Cerebellar cortex (tissue), 1 donor: ENCODE measurements around the gene EXT2.

Experiments used
- DNase-seq: peaks from one replicate; pipeline ENCODE4 v3.0.0-alpha.2; 2015; ENCODE audit warnings: low spot score

EXT2 gene

GRCh38 chr11:44243086-44243485 is 147.6 kb downstream of the EXT2 start:
- no peak for DNase-seq

GRCh38 chr11:44243595-44244343 is 148.3 kb downstream of the EXT2 start:
- peak; percentile 63 for DNase-seq

DNA sequence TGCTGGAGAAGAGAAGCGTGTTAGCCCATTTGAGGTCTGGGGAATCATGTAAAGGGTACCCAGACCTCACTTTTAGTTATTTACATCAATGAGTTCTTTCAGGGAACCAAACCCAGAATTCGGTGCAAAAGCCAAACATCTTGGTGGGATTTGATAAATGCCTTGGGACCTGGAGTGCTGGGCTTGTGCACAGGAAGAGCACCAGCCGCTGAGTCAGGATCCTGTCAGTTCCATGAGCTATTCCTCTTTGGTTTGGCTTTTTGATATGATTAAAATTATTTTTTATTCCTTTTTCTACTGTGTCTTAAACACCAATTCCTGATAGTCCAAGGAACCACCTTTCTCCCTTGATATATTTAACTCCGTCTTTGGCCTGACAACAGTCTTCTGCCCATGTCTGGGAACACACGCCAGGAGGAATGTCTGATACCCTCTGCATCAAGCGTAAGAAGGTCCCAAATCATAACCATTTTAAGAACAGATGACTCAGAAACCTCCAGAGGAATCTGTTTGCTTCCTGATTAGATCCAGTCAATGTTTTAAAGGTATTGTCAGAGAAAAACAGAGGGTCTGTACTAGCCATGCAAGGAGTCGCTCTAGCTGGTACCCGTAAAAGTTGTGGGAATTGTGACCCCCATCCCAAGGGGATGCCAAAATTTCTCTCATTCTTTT is 149.3 kb downstream of the EXT2 start:
- DNase-seq = no peak

DNA sequence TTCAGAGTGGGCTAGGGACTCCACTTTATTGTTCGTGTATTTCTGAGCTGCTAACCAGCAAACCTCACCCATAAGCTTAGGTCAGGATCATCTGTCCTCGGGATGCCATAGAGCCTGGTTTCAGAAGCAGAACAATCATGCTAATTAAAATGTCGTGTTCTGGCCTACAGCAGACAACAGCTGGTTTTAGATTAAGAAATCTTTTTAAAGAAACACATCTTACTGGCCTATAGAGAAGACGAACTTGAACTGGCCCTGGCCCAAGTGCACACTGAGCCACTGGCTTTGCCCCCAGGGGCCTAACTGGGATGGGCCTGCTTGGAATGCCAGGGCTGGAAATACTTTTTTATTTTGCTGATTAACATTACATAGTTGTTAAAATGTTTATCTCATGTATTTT is 151.2 kb downstream of the EXT2 start:
- DNase-seq = no peak

GRCh38 chr11:44247508-44247907 is 152.0 kb downstream of the EXT2 start:
- DNase-seq = no peak

DNA sequence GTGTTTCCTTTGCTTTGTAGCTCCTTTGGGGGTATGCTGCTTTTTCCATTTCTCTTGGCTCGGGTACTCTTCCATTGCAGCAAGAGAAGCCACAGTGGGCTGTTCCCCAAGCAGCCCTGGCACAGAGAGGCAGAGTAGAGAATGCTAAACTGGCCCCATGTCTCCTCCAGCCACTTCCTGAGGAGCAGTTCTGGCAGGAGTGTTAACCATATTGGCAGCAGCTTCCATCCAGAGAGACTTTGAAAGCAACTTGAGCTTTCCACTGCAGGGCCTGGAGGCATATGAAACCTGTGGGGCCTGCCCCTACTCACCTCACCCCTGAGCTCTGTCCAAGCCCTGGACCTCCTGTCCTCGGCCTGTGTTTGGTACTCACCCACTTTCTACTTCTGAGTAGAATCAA is 152.6 kb downstream of the EXT2 start:
- no peak for DNase-seq

- DNase-seq = no peak
Observed at GRCh38 chr11:44250421-44250820, 154.9 kb downstream of the EXT2 start.

- DNase-seq = no peak
Observed at GRCh38 chr11:44252999-44253602, 157.6 kb downstream of the EXT2 start.

GRCh38 chr11:44255406-44256071 is 160.1 kb downstream of the EXT2 start:
- DNase-seq = no peak

GRCh38 chr11:44256673-44257291 is 161.3 kb downstream of the EXT2 start:
- no peak for DNase-seq

DNA sequence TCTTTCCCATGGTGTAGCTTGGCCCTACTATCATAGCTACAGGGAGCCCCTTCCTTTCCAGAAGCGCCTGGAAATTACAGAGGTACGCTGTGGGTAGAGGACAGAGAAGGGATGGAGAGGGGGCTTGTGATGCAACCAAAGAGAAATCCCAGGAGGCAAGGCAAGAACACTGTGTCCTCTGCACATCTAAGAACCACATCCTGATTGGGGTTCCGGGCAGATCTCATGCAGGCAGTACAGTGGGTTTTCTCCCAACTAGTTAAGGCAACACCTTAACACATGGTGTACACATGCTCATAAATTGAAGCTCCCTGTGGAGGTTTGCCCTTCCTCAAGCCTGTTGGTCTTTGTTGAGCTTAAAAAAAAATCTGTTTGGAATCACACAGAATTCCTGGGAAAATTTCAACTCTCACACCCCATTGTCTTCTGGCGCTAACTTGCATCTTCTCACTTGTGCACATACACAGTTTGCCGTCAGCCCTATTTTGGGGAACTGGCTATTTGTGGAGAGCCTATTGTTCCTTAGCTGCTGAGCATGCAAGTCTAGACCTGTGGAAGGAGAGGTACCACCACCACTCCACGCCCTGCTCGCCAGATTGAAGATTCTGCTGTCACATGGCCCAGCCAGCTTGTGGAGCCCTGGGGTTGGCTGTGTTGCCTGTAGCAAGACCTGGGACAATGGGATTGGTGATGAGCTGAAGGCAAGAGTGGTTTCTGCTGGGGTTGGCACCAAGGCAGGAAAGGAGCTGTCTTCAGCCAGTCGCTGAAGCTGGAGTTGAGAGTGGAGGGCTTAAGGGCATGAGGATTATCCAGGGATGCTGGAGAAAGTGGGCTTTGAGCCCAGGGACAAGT is 162.1 kb downstream of the EXT2 start:
- no peak for DNase-seq

DNA sequence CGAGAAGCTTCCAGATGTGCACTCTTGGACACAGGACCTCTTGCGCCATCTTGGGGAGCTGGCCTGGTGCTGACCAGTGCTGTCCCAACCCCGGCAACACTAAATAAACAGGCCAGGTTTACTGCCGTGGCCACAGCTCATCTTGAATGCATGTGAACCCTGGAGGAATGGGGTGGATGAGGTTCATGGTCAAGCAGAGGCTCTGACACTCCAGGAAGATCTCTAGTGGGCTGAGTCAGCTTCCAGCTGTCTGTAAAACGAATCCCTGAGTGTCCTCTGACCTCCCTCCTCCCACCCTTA is 162.7 kb downstream of the EXT2 start:
- DNase-seq = no peak

GRCh38 chr11:44258839-44259420 is 163.5 kb downstream of the EXT2 start:
- DNase-seq = no peak

- DNase-seq = no peak
Observed at GRCh38 chr11:44260081-44260480, 164.6 kb downstream of the EXT2 start.

- peak; percentile 58 for DNase-seq
Observed at GRCh38 chr11:44261800-44262591, 166.5 kb downstream of the EXT2 start.

DNA sequence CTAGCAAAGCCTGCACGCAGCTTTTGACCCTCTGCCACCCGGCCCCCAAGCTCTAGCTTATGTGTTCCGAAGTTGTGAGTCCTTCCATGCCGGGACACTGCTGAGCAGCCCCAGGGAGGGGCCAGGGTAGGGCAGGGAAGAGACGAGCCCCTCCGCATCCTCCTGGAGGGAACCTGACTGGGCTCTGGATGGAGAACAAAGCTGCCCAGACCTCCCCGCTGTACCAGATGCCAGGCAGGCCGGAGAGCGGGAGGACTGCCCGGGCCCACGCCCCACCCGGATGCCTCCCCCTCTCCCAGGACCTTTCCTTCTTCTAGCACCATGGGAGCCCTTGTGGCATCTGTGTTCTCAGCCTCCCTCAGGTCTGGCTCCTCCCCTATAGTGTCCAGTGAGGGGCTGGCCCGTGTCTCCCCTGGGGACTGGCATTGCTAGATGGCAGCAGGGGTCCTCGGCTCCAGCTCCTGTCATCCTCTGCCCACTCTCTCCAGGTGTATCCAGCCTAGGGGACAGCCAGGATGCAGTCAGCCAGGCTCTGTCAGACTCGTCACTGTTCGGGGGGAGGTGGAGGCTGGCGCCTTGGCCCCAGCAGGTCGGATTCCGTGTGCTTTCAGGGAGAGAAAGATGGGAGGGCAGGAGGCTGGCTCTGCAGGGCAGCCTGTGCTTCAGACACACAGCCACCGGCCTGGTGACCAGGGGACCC is 168.4 kb downstream of the EXT2 start:
- DNase-seq = no peak

- DNase-seq = no peak
Observed at GRCh38 chr11:44264438-44264749, 168.9 kb downstream of the EXT2 start.

- DNase-seq = no peak
Observed at GRCh38 chr11:44264761-44265160, 169.3 kb downstream of the EXT2 start.

- DNase-seq = no peak
Observed at GRCh38 chr11:44266056-44266780, 170.7 kb downstream of the EXT2 start.
